Astrocyte (in vitro differentiated cells and primary cell): ENCODE data around the gene TAF6. TPM values are rescaled to one million over a fixed set of nuclear protein-coding genes. Genes with fewer than 3 reads are reported as not detected.

ENCODE experiments used
- DNase-seq: peaks from one replicate; pipeline ENCODE4 v3.0.0-alpha.2; 2010; ENCODE audit warnings: low read depth
- FAIRE-seq: peaks from 2 replicates; lab custom pipeline; 2011; peaks lifted over from hg19 to GRCh38; lab: Jason Lieb, UNC
- H2AFZ ChIP-seq: 2 replicates; pipeline ENCODE4 v1.6.0; 2012; ENCODE audit warnings: low read depth, low read length, inconsistent platforms
- H3K27ac ChIP-seq: 2 replicates; pipeline ENCODE4 v1.5.1; 2011; ENCODE audit warnings: low read depth, low read length, inconsistent platforms
- H3K27me3 ChIP-seq: 2 replicates; pipeline ENCODE4 v1.6.0; 2011; ENCODE audit warnings: low read length, inconsistent platforms; ENCODE audit not compliant: insufficient read depth
- H3K36me3 ChIP-seq: 2 replicates; pipeline ENCODE4 v1.5.1; 2011; ENCODE audit warnings: low read length, inconsistent platforms; ENCODE audit not compliant: insufficient read depth
- H3K4me1 ChIP-seq: 2 replicates; pipeline ENCODE4 v1.5.1; 2011; ENCODE audit warnings: low read length, inconsistent platforms; ENCODE audit not compliant: insufficient read depth
- H3K4me2 ChIP-seq: 2 replicates; pipeline ENCODE4 v1.6.0; 2012; ENCODE audit warnings: low read length, inconsistent platforms
- H3K4me3 ChIP-seq: 2 replicates; pipeline ENCODE4 v1.5.1; 2011; ENCODE audit warnings: low read depth, mild to moderate bottlenecking, low read length, inconsistent platforms; ENCODE audit not compliant: insufficient read depth
- H3K79me2 ChIP-seq: 2 replicates; pipeline ENCODE4 v1.6.0; 2012; ENCODE audit warnings: mild to moderate bottlenecking, low read length, inconsistent platforms; ENCODE audit not compliant: insufficient read depth
- H3K9ac ChIP-seq: 2 replicates; pipeline ENCODE4 v1.6.0; 2012; ENCODE audit warnings: mild to moderate bottlenecking, low read length, inconsistent platforms
- H3K9me3 ChIP-seq: 2 replicates; pipeline ENCODE4 v1.5.1; 2012; ENCODE audit warnings: low read depth, mild to moderate bottlenecking, low read length, inconsistent platforms; ENCODE audit not compliant: insufficient read depth
- H4K20me1 ChIP-seq: 2 replicates; pipeline ENCODE4 v1.6.0; 2012; ENCODE audit warnings: low read length, inconsistent platforms; ENCODE audit not compliant: insufficient read depth
- H3K27ac Mint-ChIP-seq: one replicate; pipeline ENCODE4 v1.8.0; 2021; ENCODE audit warnings: mild to moderate bottlenecking, mixed read lengths; ENCODE audit not compliant: unreplicated experiment
- H3K27me3 Mint-ChIP-seq: one replicate; pipeline ENCODE4 v1.8.0; 2021; ENCODE audit warnings: low read depth, mixed read lengths; ENCODE audit not compliant: unreplicated experiment
- H3K36me3 Mint-ChIP-seq: one replicate; pipeline ENCODE4 v1.8.0; 2021; ENCODE audit warnings: low read depth, mixed read lengths; ENCODE audit not compliant: unreplicated experiment
- H3K4me1 Mint-ChIP-seq: one replicate; pipeline ENCODE4 v1.8.0; 2021; ENCODE audit warnings: low read depth, mixed read lengths; ENCODE audit not compliant: unreplicated experiment
- H3K4me3 Mint-ChIP-seq: one replicate; pipeline ENCODE4 v1.8.0; 2021; ENCODE audit warnings: mild to moderate bottlenecking, moderate library complexity, mixed read lengths; ENCODE audit not compliant: unreplicated experiment
- H3K9me3 Mint-ChIP-seq: one replicate; pipeline ENCODE4 v1.8.0; 2021; ENCODE audit warnings: mild to moderate bottlenecking, mixed read lengths; ENCODE audit not compliant: unreplicated experiment
- CTCF ChIP-seq: IDR thresholded peaks from 2 replicates; pipeline ENCODE4 v1.5.1; 2011; ENCODE audit warnings: low read depth, mild to moderate bottlenecking, inconsistent platforms, low read length, moderate library complexity; ENCODE audit not compliant: insufficient read depth
- EZH2 ChIP-seq: IDR thresholded peaks from 2 replicates; pipeline ENCODE4 v1.6.1; 2012; ENCODE audit warnings: mild to moderate bottlenecking, low read length, inconsistent platforms; ENCODE audit not compliant: insufficient read depth
- total RNA-seq: library from RNA; stranded (reverse); gene quantifications from 2 replicates; pipeline ENCODE4 v1.2.1, GENCODE V29; 2021

The TAF6 gene
- total RNA-seq, 1 donor from 2014 or later = 47.0 TPM

- no peak for TF ChIP-seq EZH2
- no peak for TF ChIP-seq CTCF
- peak overlapping the region; percentile 68 for H3K9ac ChIP-seq
- peaks cover 18% of the 10 kb centered on the region for H3K4me1 Mint-ChIP-seq
- H3K27ac Mint-ChIP-seq = no peak overlapping the region
- peak overlapping the region; percentile 79 for H3K4me3 Mint-ChIP-seq
- H3K27me3 Mint-ChIP-seq = peaks cover 47% of the 10 kb centered on the region
- no peak overlapping the region for H3K27ac ChIP-seq
- H3K4me3 ChIP-seq = peak overlapping the region; percentile 61
- peaks cover 12% of the 10 kb centered on the region for H3K27me3 ChIP-seq
- H4K20me1 ChIP-seq = no peaks in the 10 kb centered on the region
- peaks cover 6% of the 10 kb centered on the region for H3K36me3 Mint-ChIP-seq
- H2AFZ ChIP-seq = peak overlapping the region; percentile 81
- H3K9me3 Mint-ChIP-seq = peaks cover 3% of the 10 kb centered on the region
- H3K4me2 ChIP-seq = peak overlapping the region; percentile 96
- H3K79me2 ChIP-seq = no peaks in the 10 kb centered on the region
- no peaks in the 10 kb centered on the region for H3K36me3 ChIP-seq
- H3K4me1 ChIP-seq = peaks cover 15% of the 10 kb centered on the region
- no peak for FAIRE-seq
- H3K9me3 ChIP-seq = no peaks in the 10 kb centered on the region
- DNase-seq = no peak
These were observed 48.1 kb upstream of the TAF6 start for GRCh38 chr7:100166970-100167911.

GRCh38 chr7:100166317-100166940, 47.3 kb upstream of the TAF6 start:
- H3K36me3 Mint-ChIP-seq = peaks cover 6% of the 10 kb centered on the region
- TF ChIP-seq EZH2 (no peak), CTCF (no peak)
- H3K27me3 Mint-ChIP-seq = peaks cover 45% of the 10 kb centered on the region
- Histone ChIP-seq H2AFZ (no peak overlapping the region), H4K20me1 (no peaks in the 10 kb centered on the region), H3K9ac (no peak overlapping the region), H3K36me3 (no peaks in the 10 kb centered on the region), H3K4me2 (no peak overlapping the region), H3K27ac (no peak overlapping the region), H3K4me3 (no peak overlapping the region), H3K79me2 (no peaks in the 10 kb centered on the region), H3K9me3 (no peaks in the 10 kb centered on the region), H3K4me1 (peaks cover 15% of the 10 kb centered on the region), H3K27me3 (peaks cover 12% of the 10 kb centered on the region)
- H3K4me3 Mint-ChIP-seq = no peak overlapping the region
- H3K9me3 Mint-ChIP-seq = peaks cover 3% of the 10 kb centered on the region
- H3K4me1 Mint-ChIP-seq = peaks cover 18% of the 10 kb centered on the region
- H3K27ac Mint-ChIP-seq = no peak overlapping the region
- DNase-seq (no peak), FAIRE-seq (no peak)
